ENCODE data around the gene TMEFF2.

Gene TMEFF2

GRCh38 chr2:192194866-192195547 is at the start of gene TMEFF2:
TSS of gene TMEFF2 (minus strand) at chr2:192194933. CDS start at chr2:192194524, 409 bp downstream.
- DNase-seq (ENCODE audit: low spot score), result no peak

- no peak for DNase-seq (ENCODE audit: low spot score)
These were observed 48.8 kb upstream of the TMEFF2 start for GRCh38 chr2:192243488-192243887.

GRCh38 chr2:192236136-192236535 is 41.4 kb upstream of the TMEFF2 start:
- no peak for DNase-seq (ENCODE audit: low spot score)

GRCh38 chr2:192230889-192231453 is 36.2 kb upstream of the TMEFF2 start:
- no peak for DNase-seq (ENCODE audit: low spot score)

- no peak for DNase-seq (ENCODE audit: low spot score)
These were observed 34.0 kb upstream of the TMEFF2 start for GRCh38 chr2:192228685-192229084.

- DNase-seq (ENCODE audit: low spot score), result no peak
These were observed 24.2 kb upstream of the TMEFF2 start for GRCh38 chr2:192218970-192219369.

- DNase-seq (ENCODE audit: low spot score), result no peak
These were observed 23.6 kb upstream of the TMEFF2 start for GRCh38 chr2:192218377-192218776.

- DNase-seq (ENCODE audit: low spot score), result no peak
These were observed 21.6 kb upstream of the TMEFF2 start for GRCh38 chr2:192216336-192216735.

- DNase-seq (ENCODE audit: low spot score), result no peak
These were observed 20.6 kb upstream of the TMEFF2 start for GRCh38 chr2:192215096-192215877.

GRCh38 chr2:192208848-192209247 is 14.1 kb upstream of the TMEFF2 start:
- no peak for DNase-seq (ENCODE audit: low spot score)

- no peak for DNase-seq (ENCODE audit: low spot score)
These were observed 11.7 kb upstream of the TMEFF2 start for GRCh38 chr2:192206399-192206798.

GRCh38 chr2:192203876-192204275 is 9.1 kb upstream of the TMEFF2 start:
- no peak for DNase-seq (ENCODE audit: low spot score)

GRCh38 chr2:192202373-192202772 is 7.6 kb upstream of the TMEFF2 start:
- no peak for DNase-seq (ENCODE audit: low spot score)

GRCh38 chr2:192201116-192201515 is 6.4 kb upstream of the TMEFF2 start:
- no peak for DNase-seq (ENCODE audit: low spot score)

GRCh38 chr2:192197357-192197756 is 2.6 kb upstream of the TMEFF2 start:
- DNase-seq (ENCODE audit: low spot score), result no peak

- DNase-seq (ENCODE audit: low spot score), result no peak
These were observed 1.9 kb upstream of the TMEFF2 start for GRCh38 chr2:192196421-192197194.

- DNase-seq (ENCODE audit: low spot score), result no peak
These were observed 1.1 kb upstream of the TMEFF2 start for GRCh38 chr2:192195548-192196418.

GRCh38 chr2:192194265-192194865 is 368 bp downstream of the TMEFF2 start:
- DNase-seq (ENCODE audit: low spot score), result no peak

- no peak for DNase-seq (ENCODE audit: low spot score)
These were observed 4.3 kb downstream of the TMEFF2 start for GRCh38 chr2:192190474-192190873.

GRCh38 chr2:192186806-192187205 is 7.9 kb downstream of the TMEFF2 start:
- DNase-seq (ENCODE audit: low spot score), result no peak

GRCh38 chr2:192184349-192184748 is 10.4 kb downstream of the TMEFF2 start:
- DNase-seq (ENCODE audit: low spot score), result no peak

Data from hematopoietic multipotent progenitor cell treated with erythropoietin and hydrocortisone succinate and interleukin-3 and kit ligand, for 17 days (in vitro differentiated cells).